NCI-H2107 (cell line): ENCODE measurements around the gene TRIM13.
"Not testable (repeated sequence)": the region's sequence is repeated elsewhere in the genome, so short reads cannot be mapped to it uniquely, and the experiment has no call there.

Experiments used
- DNase-seq: peaks from one replicate; lab custom pipeline; 2025; lab: John Stamatoyannopoulos, UW

TRIM13 gene

DNA sequence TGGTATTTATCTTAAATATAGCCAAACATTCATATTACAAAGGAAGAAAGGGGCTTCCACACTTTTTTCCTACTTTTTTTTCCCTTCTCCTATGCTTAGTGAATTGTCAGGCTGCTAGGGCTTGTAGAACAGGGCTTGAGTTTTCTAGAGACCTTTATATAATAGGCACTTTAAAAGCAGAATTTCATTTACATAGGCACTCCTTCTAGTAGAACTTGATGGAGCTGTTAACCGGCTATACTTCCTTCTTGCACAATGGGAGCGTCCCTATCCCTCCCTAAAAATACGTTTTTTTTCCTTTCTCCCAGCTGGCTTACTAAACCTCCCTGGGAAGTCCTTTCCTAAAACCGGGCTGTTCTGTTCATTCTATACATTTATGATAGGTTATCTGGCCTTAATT is 1.1 kb downstream of the TRIM13 start:
- DNase-seq, result no peak

DNA sequence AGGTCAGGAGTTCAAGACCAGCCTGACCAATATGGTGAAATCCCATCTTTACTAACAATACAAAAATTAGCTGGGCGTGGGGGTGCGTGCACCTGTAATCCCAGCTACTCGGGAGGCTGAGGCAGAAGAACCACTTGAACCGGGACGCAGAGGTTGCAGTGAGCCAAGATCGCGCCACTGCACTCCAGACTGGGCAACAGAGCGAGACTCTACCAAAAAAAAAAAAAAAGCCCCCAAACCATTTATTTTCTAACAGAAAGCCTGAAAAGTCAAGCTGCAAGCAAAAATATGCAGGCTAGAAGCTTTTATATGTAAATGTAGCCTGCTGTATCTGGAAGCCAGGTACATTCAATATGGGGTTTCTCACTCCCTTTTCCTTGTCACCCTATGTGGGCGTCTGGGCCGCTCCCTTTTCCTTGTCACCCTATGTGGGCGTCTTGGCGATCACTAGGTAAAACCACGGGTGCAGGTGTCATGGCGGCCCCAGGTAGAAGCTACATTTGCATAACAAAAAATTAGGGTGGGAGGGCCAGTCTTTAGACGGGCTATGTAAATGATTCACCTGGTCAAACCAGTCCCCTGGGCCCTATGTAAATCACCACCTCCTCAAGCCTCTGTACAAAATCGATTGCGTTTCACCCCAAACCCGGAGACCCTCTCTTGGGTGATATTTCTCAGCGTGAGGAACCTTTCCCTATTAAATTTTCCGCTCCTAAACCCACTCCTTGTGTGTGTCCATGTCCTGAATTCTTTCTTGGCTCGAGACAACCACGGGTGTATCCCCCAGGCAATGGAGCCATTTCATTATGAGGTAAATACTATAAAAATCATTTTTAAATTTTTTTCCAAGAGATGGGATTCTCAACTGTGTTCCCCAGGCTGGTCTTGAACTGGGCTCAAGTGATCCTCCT is 2.1 kb downstream of the TRIM13 start:
- DNase-seq, result no peak

DNA sequence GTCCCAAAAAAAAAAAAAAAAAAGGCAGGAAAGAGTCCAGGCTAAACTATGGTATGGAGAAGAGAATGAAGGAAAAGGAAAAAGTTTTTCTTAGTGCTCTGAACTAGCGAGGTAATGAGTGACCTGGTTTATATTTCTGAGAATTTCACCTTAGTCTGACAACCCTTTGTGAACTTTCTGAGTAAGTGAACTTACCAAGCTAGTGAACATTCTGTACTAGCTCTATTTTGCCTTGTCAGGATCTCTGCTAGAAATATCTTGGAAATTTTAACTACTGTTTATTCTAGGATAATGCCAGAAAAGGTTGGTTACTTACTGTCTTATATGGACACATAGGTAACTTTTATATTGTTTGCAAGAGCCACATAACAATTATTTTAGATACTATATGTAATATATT is 4.4 kb downstream of the TRIM13 start:
- no peak for DNase-seq

GRCh38 chr13:50006426-50007135 is 9.7 kb downstream of the TRIM13 start:
- DNase-seq, result no peak

GRCh38 chr13:50011461-50011860 is 14.6 kb downstream of the TRIM13 start:
- DNase-seq, result no peak

GRCh38 chr13:50012396-50013169 is 15.7 kb downstream of the TRIM13 start:
- DNase-seq, result no peak

GRCh38 chr13:50014386-50014785 is 17.5 kb downstream of the TRIM13 start:
- no peak for DNase-seq

- no peak for DNase-seq
Measured at GRCh38 chr13:50015258-50015657, 18.4 kb downstream of the TRIM13 start, which contains the start of gene KCNRG. Gene KCNRG, plus strand, starts transcription at chr13:50015444. Its CDS starts 50 bp downstream, at chr13:50015494.

DNA sequence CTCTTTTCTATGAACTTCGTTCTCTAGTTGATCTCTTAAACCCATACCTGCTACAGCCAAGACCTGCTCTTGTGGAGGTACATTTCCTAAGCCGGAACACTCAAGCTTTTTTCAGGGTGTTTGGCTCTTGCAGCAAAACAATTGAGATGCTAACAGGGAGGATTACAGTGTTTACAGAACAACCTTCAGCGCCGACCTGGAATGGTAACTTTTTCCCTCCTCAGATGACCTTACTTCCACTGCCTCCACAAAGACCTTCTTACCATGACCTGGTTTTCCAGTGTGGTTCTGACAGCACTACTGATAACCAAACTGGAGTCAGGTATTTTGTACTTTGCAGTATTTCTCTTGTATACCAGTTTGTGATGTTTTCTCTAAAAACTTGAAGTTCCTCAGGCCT is 18.9 kb downstream of the TRIM13 start:
- DNase-seq, result no peak

GRCh38 chr13:50016444-50016843 is 19.6 kb downstream of the TRIM13 start:
- DNase-seq, result no peak

- no peak for DNase-seq
Measured at GRCh38 chr13:50017819-50018218, 21.0 kb downstream of the TRIM13 start.

- no peak for DNase-seq
Measured at GRCh38 chr13:50025436-50025835, 28.6 kb downstream of the TRIM13 start.

- no peak for DNase-seq
Measured at GRCh38 chr13:50026788-50027473, 30.1 kb downstream of the TRIM13 start.

- DNase-seq, result no peak
Measured at GRCh38 chr13:50030315-50030714, 33.5 kb downstream of the TRIM13 start.

GRCh38 chr13:50033725-50034124 is 36.9 kb downstream of the TRIM13 start:
- DNase-seq, result no peak

DNA sequence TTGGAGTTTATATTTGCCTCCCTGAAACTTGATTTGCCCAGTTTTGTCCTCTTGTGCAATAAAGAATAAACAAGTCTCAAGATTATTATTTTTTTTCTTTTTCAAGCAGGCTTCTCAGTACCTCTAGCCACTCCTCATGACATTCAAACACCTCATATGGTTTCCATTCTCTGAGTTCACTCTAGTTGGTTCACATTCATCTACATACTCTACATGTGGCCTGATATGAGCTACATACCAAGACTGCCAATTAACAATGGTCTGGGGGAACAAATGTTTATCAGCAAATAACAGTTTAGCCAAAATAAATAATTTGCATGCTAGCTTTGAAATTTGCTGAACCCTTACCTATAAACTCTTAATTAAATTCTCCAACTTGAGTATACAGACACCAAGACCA is 40.9 kb downstream of the TRIM13 start:
- no peak for DNase-seq

- no peak for DNase-seq
Measured at GRCh38 chr13:50038266-50038665, 41.4 kb downstream of the TRIM13 start.

GRCh38 chr13:50052478-50052877 is 55.6 kb downstream of the TRIM13 start:
- no peak for DNase-seq

DNA sequence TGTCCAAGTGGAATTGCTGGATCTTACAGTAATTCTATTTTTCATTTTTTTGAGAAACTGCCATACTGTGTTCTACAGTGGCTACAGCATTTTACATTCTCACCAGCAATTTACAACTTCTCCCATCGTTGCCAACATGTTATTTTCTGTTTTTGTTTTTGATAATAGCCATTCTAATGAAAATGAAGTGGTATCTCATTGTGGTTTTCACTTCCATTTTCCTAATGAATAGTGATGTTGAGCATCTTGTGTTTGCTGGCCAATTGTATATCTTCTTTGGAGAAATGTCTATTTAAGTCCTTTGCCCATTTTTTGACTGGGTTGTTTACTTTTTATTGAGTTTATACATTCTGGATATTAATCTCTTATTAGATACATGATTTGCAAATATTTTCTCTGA is 57.0 kb downstream of the TRIM13 start:
- no peak for DNase-seq

DNA sequence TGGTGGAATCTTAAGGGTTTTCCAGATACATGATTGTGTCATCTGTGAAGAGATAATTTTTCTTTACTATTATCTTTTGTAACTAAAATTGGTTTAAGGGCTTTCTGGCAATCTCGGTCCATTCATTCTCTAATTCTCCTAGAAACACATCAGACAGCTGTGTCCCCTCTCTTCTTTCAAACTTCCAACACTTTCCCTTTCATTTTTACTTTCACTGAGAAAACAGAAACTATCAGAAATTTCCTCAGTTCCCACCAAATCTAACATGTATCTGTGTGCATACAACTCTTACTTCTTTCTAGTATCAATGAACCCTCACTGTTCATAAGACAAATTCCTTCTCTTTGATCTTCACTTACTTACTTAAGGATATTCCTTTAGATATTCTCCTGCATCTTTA is 58.6 kb downstream of the TRIM13 start:
- DNase-seq, result no peak

- no peak for DNase-seq
Measured at GRCh38 chr13:50060718-50061117, 63.9 kb downstream of the TRIM13 start.

DNA sequence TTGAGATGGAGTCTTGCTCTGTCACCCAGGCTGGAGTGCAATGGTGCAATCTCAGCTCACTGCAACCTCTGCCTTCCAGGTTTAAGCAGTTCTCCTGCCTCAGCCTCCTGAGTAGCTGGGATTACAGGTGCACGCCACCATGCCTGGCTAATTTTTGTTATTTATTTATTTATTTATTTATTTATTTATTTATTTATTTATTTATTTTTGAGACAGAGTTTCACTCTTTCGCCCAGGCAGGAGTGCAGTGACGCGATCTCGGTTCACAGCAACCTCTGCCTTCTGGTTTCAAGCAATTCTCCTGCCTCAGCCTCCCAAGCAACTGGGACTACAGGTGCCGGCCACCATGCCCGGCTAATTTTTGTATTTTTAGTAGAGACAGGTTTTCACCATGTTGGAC is 65.5 kb downstream of the TRIM13 start:
- not testable (repeated sequence) for DNase-seq
